Head of caudate nucleus (tissue), 42 donors: ENCODE measurements around the gene ZFP91.
"Not testable (repeated sequence)": the region's sequence is repeated elsewhere in the genome, so short reads cannot be mapped to it uniquely, and the experiment has no call there.

Experiments used
- DNase-seq, 42 donors: peaks; one replicate each; pipeline versions ENCODE4 v3.0.0 to v3.0.0-alpha.2; 2020 to 2021; ENCODE audit warnings: mixed read lengths in 7 of 42
- intact Hi-C: fragments of 100-400 bp; cut with DNase I; formaldehyde crosslinking; loops from one replicate; pipeline ENCODE4 v1.15.0; 2022

ZFP91 gene, protein sequence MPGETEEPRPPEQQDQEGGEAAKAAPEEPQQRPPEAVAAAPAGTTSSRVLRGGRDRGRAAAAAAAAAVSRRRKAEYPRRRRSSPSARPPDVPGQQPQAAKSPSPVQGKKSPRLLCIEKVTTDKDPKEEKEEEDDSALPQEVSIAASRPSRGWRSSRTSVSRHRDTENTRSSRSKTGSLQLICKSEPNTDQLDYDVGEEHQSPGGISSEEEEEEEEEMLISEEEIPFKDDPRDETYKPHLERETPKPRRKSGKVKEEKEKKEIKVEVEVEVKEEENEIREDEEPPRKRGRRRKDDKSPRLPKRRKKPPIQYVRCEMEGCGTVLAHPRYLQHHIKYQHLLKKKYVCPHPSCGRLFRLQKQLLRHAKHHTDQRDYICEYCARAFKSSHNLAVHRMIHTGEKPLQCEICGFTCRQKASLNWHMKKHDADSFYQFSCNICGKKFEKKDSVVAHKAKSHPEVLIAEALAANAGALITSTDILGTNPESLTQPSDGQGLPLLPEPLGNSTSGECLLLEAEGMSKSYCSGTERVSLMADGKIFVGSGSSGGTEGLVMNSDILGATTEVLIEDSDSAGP

DNA sequence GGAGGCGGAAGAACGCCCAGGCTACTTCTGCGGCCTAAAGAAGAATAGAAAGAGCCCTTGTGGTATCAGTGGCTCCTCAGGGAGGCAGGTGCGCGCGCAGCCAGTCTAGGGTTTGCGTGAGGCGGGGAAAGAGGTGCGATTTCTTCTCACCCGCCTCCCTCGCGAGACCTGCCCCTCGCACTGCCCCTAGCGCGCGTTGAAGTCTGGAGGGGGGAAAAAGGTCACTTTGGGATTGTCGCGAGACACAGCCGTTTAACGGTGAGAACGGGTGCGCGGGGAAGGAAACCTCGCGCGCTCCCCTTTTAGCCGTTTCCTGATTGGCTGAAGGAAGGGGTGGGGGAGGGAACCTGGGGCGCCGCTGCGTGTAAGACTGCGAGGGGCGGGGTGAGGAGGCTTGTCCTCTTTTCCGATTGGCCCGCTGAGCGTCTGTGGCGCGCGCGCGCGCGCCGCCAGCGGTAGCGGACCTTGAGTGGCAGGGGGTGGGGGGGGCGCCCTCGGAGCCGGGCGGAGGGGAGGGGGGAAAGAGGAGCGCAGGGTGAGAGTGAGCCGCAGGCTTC lies at the start of gene ZFP91:
Gene ZFP91, plus strand, starts transcription at position 429 of the 557 bp plus-strand sequence. CDS start 219 bp downstream, outside the sequence.
- peak; percentile 94 to 99 (median 97) for DNase-seq
- intact Hi-C loops = loop anchor here (5.0 to 10.0 kb wide), 2 partner anchors 46 to 921 kb away; partner anchors contain the start of genes CLP1 and CNTF

DNA sequence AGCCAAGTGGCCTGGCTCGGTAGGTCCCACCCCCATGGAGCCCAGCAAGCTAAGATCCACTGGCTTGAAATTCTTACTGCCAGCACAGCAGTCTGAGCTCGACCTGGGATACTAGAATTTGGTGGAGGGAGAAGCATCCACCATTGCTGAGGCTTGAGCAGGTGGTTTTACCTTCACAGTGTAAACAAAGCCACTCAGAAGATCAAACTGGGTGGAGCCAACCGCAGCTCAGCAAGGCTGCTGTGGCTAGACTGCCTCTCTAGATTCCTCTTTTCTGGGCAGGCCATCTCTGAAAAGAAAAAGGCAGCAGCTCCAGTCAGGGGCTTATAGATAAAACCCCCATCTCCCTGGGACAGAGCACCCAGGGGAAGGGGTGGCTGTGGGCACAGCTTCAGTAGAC lies 48.6 kb upstream of the ZFP91 start:
- DNase-seq = no peak
- intact Hi-C loops = no loop called here

GRCh38 chr11:58531865-58532341 lies 47.0 kb upstream of the ZFP91 start:
- DNase-seq = no peak
- intact Hi-C loops = no loop called here

GRCh38 chr11:58546841-58547240 lies 32.0 kb upstream of the ZFP91 start:
- DNase-seq = no peak
- intact Hi-C loops = no loop called here

- no peak for DNase-seq
- intact Hi-C loops = no loop called here
Observed at GRCh38 chr11:58549644-58550043, 29.2 kb upstream of the ZFP91 start.

DNA sequence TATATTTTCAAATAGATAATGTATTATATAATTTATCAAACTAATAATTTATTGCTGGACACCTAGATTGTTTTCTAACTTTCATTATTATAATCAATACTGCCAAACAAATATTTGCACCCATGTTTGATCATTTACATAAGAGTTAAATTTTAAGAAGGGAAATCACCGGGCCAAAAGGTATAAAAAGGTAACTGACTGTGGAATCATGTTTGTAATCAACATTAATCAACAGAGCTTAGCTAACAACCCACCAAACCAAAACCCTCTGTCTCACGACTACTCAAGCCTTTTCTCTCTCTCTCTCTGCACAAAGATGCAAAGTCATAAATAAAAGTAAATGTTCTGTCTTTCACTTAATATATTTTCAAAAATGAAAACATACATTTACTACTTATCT lies 18.0 kb upstream of the ZFP91 start:
- intact Hi-C loops = no loop called here
- no peak for DNase-seq

GRCh38 chr11:58561394-58562098 lies 17.3 kb upstream of the ZFP91 start:
- intact Hi-C loops = no loop called here
- DNase-seq = peak in 4 of 42 donors; percentile 9 to 48 (median 34)

DNA sequence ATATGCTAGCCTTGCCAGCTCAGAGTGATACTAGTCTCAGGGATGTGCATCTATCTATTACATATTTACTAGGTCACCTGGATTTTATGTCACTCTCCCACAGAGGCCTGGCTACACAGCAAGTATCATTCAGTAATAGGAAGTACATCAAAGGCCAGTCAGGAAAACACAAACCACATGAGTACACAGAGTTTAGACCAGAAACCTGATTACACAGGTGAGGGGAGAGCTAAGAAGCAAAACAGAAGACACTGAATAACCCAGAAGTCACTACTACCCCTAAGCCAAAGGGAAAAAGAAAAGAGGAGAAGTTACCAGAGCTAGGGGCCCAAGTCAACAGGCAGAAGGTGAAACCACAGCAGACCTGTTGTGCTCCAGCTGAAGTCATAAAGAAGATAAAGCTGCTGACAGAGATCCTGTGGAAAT lies 16.5 kb upstream of the ZFP91 start:
- intact Hi-C loops = no loop called here
- DNase-seq = no peak

DNA sequence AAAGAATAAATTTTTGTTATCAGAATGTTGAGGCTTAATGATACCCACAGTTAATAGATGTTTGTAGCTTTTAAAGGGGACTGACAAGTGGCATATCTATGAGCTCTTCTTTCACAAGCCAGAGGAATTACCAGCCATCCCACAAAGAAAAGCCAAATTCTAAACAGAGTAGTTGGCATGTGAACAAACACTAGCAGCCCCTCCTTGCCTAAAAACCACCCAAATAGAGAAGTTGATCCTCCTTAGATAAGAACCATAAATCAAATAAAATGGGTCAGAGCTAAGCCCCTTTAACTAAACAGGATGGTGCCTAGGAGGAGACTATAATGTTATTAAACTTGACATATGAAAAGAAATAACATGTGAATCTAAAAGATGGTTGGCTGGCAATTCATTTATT lies 14.6 kb upstream of the ZFP91 start:
- intact Hi-C loops = no loop called here

DNA sequence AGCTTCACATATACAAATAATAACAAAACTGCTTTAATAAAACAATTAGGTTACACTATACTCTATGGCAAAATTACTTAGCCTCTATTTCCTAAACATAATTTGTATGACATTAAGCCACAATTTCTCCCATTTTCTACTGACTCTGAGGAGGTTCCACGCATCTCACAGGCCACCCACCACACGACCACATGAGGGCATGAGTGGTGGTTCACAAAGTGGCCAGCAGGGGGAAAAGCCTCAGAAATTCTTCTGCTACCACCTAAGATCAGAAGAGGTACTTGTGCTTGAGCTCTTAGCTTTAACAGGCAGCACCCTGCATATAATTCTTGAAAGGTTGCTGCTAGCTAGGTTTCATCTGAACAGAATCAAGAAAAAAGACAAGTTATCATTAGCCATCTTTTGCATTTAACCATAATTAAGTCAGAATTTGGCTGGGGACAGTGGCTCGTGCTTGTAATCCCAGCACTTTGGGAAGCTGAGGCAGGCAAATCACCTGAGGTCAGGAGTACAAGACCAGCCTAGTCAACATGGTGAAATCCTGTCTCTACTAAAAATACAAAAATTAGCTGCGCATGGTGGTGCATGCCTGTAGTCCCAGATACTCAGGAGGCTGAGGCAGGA lies 10.9 kb upstream of the ZFP91 start:
- DNase-seq = peak in 35 of 42 donors; percentile 8 to 87 (median 56)

More for the DNA sequence above, 14.6 kb upstream of the ZFP91 start:
- DNase-seq = no peak

GRCh38 chr11:58572906-58573305 lies 6.0 kb upstream of the ZFP91 start:
- intact Hi-C loops = loop anchor here (10.0 kb wide), 1 partner anchor 52 kb away; the partner anchor contains the start of gene CNTF
- DNase-seq = not testable (repeated sequence)

More for the DNA sequence above, 10.9 kb upstream of the ZFP91 start:
- intact Hi-C loops = no loop called here

DNA sequence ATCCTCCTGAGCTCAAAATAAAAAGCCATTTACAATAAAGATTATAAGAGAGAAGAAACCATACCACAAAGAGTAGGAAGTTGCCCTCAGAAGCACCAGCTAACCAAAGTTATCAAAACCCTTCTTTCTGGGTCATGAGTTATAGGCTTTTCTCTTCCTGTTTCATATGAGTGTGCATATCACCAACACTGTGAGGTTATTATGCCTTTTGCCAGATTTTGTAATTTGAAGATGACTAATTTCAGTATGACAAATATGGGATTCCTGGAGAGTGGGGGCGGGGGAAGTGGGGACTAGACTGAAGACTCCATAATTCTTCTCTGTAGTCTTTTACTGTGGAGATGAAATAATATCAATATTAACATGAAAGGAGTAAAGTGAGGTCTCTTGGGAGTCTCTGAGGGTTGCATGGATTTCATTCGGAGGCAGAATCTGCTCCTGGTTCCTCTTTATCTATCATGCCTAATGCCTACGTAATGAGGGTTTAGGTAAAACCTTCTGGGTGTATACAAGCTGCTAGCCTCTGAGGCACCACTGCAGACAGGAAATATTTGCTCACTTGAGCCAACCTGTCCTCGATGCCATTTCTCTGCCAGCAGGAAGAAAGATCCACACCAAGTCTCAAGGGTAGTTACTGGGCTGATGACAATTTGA lies 5.3 kb upstream of the ZFP91 start:
- DNase-seq = peak in 35 of 42 donors; percentile 19 to 80 (median 53)
- intact Hi-C loops = loop anchor here (10.0 kb wide), 1 partner anchor 51 kb away; the partner anchor contains the start of gene CNTF

DNA sequence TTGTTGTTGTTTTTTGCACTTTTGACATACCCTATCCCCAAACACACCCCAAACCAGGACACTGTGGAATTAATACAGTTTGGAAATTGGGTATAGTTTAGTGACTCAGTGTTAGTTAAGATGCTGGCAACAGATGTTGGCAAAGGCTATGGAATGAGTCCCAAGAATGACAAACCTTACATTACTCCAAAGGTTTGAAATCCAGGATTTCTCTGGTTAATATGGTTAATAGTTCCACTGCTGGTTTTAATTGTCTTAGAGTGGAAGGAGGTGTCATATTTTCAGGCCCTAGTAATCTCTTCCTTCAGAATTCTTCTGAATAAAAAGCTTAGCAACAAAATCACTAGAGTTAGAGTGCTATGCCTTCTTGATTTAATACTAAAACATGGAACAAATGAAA lies 4.0 kb upstream of the ZFP91 start:
- intact Hi-C loops = loop anchor here (5.0 to 10.0 kb wide), 2 partner anchors 50 to 918 kb away; partner anchors contain the start of genes CLP1 and CNTF

GRCh38 chr11:58575377-58576020 lies 3.4 kb upstream of the ZFP91 start, which contains the start of gene LPXN:
Gene LPXN, minus strand, starts transcription at chr11:58575856. Its CDS starts 84 bp downstream, at chr11:58575772.
- intact Hi-C loops = loop anchor here (5.0 to 10.0 kb wide), 2 partner anchors 49 to 918 kb away; partner anchors contain the start of genes CLP1 and CNTF
- peak in 17 of 42 donors; percentile 7 to 70 (median 33) for DNase-seq

More for the DNA sequence above, 4.0 kb upstream of the ZFP91 start:
- DNase-seq = no peak

DNA sequence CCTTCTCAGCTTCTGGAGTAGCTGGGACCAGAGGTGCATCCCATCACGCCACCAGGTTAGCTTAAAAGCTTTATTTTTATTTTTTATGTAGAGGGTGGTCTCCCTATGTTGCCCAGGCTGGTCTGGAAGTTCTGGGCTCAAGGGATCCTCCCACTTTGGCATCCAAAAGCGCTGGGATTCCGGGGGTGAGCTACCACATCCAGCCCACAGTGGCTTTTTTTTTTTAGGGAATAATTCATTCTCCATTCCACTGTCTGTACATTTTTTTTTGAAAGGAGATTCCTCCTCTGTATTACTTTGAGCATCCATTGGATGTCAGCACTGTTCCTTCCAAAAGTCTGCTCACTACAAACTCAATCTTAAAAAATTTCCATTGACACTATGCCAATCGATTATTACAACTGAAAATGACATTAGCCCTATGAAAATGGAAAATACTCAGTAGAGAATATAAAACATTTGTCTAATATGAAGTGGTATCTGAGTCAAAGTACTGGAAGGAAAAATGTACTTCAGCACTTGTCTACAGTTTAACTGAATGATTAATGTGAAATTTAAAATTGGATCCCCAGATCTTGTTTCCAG lies 1.9 kb upstream of the ZFP91 start:
- DNase-seq = peak in 1 of 42 donors; percentile 13

DNA sequence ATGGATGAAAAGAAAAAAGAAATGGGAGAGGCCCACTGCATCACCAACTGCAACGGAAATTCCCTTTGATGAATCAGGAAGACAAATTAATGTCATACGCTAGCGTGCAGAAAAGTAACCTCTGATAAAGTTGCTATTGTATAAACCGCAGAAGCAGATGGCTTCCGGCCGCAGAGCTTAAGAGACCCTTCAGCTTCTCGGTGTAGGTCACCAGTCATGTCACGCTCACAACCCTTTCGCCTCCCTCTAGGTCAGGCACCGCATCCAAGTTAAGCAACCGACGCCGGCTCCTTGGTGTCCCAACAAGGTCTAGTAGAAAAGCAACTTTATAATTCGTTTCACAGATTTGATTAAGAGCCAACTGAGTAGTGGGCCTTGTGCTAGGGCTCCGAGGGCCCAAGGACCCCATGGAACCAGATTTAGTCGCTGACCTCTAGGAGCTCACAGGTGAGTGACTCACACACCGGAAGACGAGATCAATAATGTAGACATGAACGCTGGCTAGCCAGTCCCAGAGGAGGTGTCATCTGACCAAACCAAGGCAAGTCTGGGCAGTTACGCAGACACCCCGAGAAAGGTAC lies 1.2 kb upstream of the ZFP91 start:
- intact Hi-C loops = loop anchor here (5.0 to 10.0 kb wide), 2 partner anchors 47 to 920 kb away; partner anchors contain the start of genes CLP1 and CNTF

More for the DNA sequence above, 1.9 kb upstream of the ZFP91 start:
- intact Hi-C loops = loop anchor here (5.0 to 10.0 kb wide), 2 partner anchors 48 to 920 kb away; partner anchors contain the start of genes CLP1 and CNTF

More for the DNA sequence above, 1.2 kb upstream of the ZFP91 start:
- peak in 28 of 42 donors; percentile 19 to 73 (median 44) for DNase-seq
